AG09309 (cell line): ENCODE results near the gene ACSF2.
"Not testable (repeated sequence)": the region's sequence is repeated elsewhere in the genome, so short reads cannot be mapped to it uniquely, and the experiment has no call there.

ENCODE experiments used
- DNase-seq: peaks from one replicate; pipeline ENCODE4 v3.0.0-alpha.2; 2010; ENCODE audit warnings: low read depth
- H3K4me3 ChIP-seq: 2 replicates; pipeline ENCODE4 v1.5.1; 2011; ENCODE audit warnings: mild to moderate bottlenecking, low read depth, low read length, moderate library complexity; ENCODE audit not compliant: control insufficient read depth
- TF ChIP-seq, protein P1 (sequence below): IDR thresholded peaks from 2 replicates; pipeline ENCODE4 v1.5.1; 2011; ENCODE audit warnings: mild to moderate bottlenecking, low read depth, low read length, inconsistent platforms; ENCODE audit not compliant: insufficient read depth, control insufficient read depth; ENCODE audit errors: missing control alignments

ACSF2 gene

DNA sequence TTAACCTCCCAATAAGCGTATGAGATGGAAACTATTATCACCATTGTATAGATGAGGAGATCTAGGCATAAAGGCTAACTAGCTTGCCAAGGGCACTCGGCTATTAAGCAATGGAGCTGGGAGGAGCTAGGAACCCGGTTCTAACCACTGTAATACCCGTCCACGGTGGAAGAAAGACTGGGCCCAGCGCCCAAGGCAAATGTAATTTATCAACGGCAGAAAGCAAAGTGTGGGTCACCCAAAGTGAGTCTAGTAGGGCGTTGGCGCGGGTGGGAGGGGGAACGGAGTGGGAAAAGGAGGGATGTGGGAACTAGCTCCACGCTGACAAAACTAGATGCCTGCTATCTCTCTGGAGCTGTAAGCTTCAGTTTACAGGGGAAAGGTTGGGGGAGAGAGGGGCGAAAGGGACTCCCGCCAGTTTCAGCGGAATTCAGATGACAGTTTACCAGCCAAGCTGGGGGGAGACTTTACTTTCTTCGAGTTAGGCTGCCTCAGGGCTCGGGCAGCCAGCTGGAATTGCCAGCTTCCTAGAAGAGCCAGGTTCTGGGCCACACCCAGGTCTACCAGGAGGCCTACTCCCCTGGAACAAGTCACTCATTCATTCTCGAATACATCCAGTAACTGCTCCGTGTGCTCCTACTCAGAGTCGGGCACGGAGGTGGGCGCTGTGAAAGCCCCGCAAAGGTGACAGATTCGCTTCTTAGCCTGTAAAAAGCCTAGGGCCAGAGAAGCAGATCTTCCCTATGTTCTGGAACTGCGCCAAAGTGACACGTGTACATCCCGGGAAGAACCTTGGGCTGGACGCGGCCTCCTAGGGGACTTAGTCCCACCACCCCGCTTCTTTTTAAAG lies 29.5 kb upstream of the ACSF2 start:
- peak overlapping the region; percentile 87 for H3K4me3 ChIP-seq
- DNase-seq: peak; percentile 17

GRCh38 chr17:50397111-50397918 lies 28.7 kb upstream of the ACSF2 start, which contains the start of gene LRRC59:
TSS of gene LRRC59 (minus strand) at chr17:50397523. CDS start at chr17:50397317, 206 bp downstream.
- TF ChIP-seq, protein P1, sequence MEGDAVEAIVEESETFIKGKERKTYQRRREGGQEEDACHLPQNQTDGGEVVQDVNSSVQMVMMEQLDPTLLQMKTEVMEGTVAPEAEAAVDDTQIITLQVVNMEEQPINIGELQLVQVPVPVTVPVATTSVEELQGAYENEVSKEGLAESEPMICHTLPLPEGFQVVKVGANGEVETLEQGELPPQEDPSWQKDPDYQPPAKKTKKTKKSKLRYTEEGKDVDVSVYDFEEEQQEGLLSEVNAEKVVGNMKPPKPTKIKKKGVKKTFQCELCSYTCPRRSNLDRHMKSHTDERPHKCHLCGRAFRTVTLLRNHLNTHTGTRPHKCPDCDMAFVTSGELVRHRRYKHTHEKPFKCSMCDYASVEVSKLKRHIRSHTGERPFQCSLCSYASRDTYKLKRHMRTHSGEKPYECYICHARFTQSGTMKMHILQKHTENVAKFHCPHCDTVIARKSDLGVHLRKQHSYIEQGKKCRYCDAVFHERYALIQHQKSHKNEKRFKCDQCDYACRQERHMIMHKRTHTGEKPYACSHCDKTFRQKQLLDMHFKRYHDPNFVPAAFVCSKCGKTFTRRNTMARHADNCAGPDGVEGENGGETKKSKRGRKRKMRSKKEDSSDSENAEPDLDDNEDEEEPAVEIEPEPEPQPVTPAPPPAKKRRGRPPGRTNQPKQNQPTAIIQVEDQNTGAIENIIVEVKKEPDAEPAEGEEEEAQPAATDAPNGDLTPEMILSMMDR: peak; percentile 95
- peak; percentile 29 for DNase-seq
- H3K4me3 ChIP-seq: peak within 1 kb of the TSS; percentile 87

More for the DNA sequence above, 29.5 kb upstream of the ACSF2 start:
- TF ChIP-seq, protein P1: no peak

DNA sequence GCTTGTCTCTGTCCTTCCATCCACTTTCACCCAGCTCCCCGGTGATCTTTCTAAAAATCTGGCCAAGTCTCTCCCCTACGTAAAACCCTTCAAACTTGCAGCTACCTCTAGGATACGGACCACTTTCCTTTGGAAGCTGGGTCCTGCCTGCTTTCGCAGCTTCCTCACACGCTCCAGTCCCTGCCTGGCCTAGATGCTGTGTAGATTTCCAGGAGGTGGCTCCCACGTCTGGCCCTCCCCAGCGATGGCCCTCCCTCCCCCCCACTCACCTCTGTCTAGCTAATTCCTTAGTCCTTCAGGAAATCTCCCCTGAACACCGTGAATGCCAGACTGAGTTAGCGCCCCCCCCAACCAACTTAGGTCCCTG lies 28.1 kb upstream of the ACSF2 start:
- no peak for DNase-seq
- TF ChIP-seq, protein P1: no peak
- no peak overlapping the region for H3K4me3 ChIP-seq

DNA sequence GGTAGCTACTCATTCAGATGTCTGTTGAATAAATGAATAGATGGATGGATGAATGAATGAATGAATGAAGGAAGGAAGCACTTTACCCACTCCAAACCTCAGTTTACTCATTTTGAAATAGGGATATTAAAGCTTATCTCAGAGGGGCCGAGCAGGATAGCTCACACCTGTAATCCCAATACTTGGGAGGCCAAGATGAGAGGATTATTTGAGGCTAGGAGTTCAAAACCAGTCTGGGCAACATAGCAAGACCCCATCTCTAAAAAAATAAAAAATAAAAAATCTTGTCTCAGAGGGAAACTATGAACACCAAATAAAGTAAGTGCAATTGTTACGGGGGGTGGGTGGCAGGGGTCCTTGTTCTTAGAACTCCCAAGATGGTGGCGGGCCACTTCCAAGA lies 27.3 kb upstream of the ACSF2 start:
- H3K4me3 ChIP-seq, DNase-seq: not testable (repeated sequence)

DNA sequence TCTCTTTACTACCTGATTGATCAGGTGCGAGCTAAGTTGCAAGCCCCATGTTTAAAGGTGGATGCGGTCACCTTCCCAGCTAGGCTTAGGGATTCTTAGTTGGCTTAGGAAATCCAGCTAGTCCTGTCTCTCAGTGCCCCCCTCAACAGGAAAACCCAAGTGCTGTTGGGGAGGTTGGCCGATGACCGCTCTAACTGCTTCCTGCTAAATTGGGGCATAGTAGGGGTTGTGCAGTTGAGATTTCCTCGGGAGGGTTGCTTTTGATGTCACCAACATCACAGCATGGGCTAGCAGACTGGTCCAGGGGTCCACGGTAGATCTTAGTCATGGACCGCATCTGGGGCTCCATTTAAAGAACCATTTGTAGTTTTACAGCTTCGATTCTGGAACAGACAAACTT lies 26.4 kb upstream of the ACSF2 start:
- H3K4me3 ChIP-seq, DNase-seq: not testable (repeated sequence)

GRCh38 chr17:50405351-50405750 lies 20.7 kb upstream of the ACSF2 start:
- not testable (repeated sequence) for DNase-seq, H3K4me3 ChIP-seq

GRCh38 chr17:50406578-50406977 lies 19.4 kb upstream of the ACSF2 start:
- DNase-seq: no peak
- no peak overlapping the region for H3K4me3 ChIP-seq
- TF ChIP-seq, protein P1: no peak

DNA sequence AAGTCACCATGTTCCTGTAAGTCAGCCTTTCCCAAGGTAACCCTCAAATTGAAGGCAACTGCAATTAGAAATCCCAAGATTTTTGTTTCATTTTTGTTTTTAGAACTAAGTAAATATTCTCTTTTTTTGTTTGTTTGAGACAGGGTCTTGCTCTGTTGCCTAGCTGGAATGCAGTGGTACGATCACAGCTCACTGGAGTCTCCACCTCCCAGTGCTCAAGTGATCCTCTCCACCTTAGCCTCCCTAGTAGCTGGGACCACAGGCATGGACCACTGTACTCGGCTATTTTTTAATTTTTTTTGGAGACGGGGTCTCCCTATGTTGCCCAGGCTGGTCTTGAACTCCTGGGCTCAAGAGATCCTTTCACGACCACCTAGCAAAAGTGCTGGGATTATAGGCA lies 18.1 kb upstream of the ACSF2 start:
- DNase-seq: no peak
- TF ChIP-seq, protein P1: no peak
- H3K4me3 ChIP-seq: no peak overlapping the region
